ENCODE results near the gene SEMA3D. TPM values are rescaled to one million over a fixed set of nuclear protein-coding genes. Genes with fewer than 3 reads are reported as not detected.

Gene SEMA3D
- total and polyA plus RNA-seq, 4 donors = 0.53 to 49.0 (median 2.6) TPM

DNA sequence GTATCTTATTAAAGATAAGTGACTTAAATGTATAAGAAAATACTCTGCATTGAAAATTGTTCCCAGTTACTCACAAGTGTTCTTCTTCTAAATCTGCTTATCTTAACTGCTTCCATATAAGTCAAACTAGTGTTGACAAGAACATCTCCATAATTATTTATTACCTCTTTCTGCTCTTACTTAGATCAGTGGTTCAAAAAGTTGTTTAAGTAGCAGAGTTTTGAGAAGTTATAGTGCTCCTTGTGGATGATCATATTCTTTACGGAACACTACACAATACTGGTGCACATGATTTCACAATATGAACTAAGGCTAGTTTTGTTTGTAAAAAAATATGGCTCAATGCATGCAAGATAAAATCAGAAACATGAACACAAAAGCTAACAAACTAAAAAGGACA is 168.4 kb downstream of the SEMA3D start:
- ATAC-seq (ENCODE audit: insufficient read depth, low FRiP score) (no peak), DNase-seq (no peak)
- H3K4me3 ChIP-seq = no peak overlapping the region
- TF ChIP-seq, protein P1, sequence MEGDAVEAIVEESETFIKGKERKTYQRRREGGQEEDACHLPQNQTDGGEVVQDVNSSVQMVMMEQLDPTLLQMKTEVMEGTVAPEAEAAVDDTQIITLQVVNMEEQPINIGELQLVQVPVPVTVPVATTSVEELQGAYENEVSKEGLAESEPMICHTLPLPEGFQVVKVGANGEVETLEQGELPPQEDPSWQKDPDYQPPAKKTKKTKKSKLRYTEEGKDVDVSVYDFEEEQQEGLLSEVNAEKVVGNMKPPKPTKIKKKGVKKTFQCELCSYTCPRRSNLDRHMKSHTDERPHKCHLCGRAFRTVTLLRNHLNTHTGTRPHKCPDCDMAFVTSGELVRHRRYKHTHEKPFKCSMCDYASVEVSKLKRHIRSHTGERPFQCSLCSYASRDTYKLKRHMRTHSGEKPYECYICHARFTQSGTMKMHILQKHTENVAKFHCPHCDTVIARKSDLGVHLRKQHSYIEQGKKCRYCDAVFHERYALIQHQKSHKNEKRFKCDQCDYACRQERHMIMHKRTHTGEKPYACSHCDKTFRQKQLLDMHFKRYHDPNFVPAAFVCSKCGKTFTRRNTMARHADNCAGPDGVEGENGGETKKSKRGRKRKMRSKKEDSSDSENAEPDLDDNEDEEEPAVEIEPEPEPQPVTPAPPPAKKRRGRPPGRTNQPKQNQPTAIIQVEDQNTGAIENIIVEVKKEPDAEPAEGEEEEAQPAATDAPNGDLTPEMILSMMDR (IDR thresholded peaks at IDR 0.05; ENCODE audit: control extremely low read depth, extremely low read depth) = no peak
- no peak overlapping the region for H3K9ac ChIP-seq (ENCODE audit: insufficient read depth in 1 of 2, low read length in 2 of 2)
- no peak overlapping the region for H3K27ac ChIP-seq (ENCODE audit: low read depth in 1 of 2, low read length in 1 of 2)
- 74 to 82% methylated on average over 1 of the region's 1 CpG for WGBS, 2 donors
- no peaks in the 10 kb centered on the region for H3K9me3 ChIP-seq (ENCODE audit: control insufficient read depth in 4 of 4, insufficient read depth in 3 of 4, low read length in 3 of 4)
- no peaks in the 10 kb centered on the region for H3K27me3 ChIP-seq (ENCODE audit: control insufficient read depth in 3 of 3, insufficient read depth in 3 of 3, low read length in 2 of 3)
- peaks cover 0 to 7% (median 2%) of the 10 kb centered on the region in 4 donors for H3K36me3 ChIP-seq (ENCODE audit: control insufficient read depth in 4 of 4, insufficient read depth in 4 of 4, low read length in 4 of 4)
- peaks cover 0 to 3% (median 0%) of the 10 kb centered on the region in 5 donors for H3K4me1 ChIP-seq (ENCODE audit: control insufficient read depth in 5 of 5, insufficient read depth in 5 of 5, low read length in 5 of 5)

GRCh38 chr7:85016286-85016685 is 170.6 kb downstream of the SEMA3D start:
- Histone ChIP-seq H3K9me3 (ENCODE audit: control insufficient read depth in 4 of 4, insufficient read depth in 3 of 4, low read length in 3 of 4) (no peaks in the 10 kb centered on the region), H3K27me3 (ENCODE audit: control insufficient read depth in 3 of 3, insufficient read depth in 3 of 3, low read length in 2 of 3) (no peaks in the 10 kb centered on the region), H3K4me3 (no peak overlapping the region), H3K36me3 (ENCODE audit: control insufficient read depth in 4 of 4, insufficient read depth in 4 of 4, low read length in 4 of 4) (peaks cover 0 to 15% (median 6%) of the 10 kb centered on the region in 4 donors), H3K9ac (ENCODE audit: insufficient read depth in 1 of 2, low read length in 2 of 2) (no peak overlapping the region), H3K4me1 (ENCODE audit: control insufficient read depth in 5 of 5, insufficient read depth in 5 of 5, low read length in 5 of 5) (peaks cover 0 to 3% (median 0%) of the 10 kb centered on the region in 5 donors), H3K27ac (ENCODE audit: low read depth in 1 of 2, low read length in 1 of 2) (no peak overlapping the region)
- WGBS, 2 donors = 81 to 88% methylated on average over 1 of the region's 1 CpG
- DNase-seq (no peak), ATAC-seq (ENCODE audit: insufficient read depth, low FRiP score) (no peak)
- TF ChIP-seq, protein P1 (IDR thresholded peaks at IDR 0.05; ENCODE audit: control extremely low read depth, extremely low read depth) = no peak

- Histone ChIP-seq H3K27me3 (ENCODE audit: control insufficient read depth in 3 of 3, insufficient read depth in 3 of 3, low read length in 2 of 3) (no peaks in the 10 kb centered on the region), H3K4me3 (no peak overlapping the region), H3K36me3 (ENCODE audit: control insufficient read depth in 4 of 4, insufficient read depth in 4 of 4, low read length in 4 of 4) (peaks cover 0 to 22% (median 7%) of the 10 kb centered on the region in 4 donors), H3K9ac (ENCODE audit: insufficient read depth in 1 of 2, low read length in 2 of 2) (no peak overlapping the region), H3K9me3 (ENCODE audit: control insufficient read depth in 4 of 4, insufficient read depth in 3 of 4, low read length in 3 of 4) (no peaks in the 10 kb centered on the region), H3K27ac (ENCODE audit: low read depth in 1 of 2, low read length in 1 of 2) (no peak overlapping the region), H3K4me1 (ENCODE audit: control insufficient read depth in 5 of 5, insufficient read depth in 5 of 5, low read length in 5 of 5) (peaks cover 0 to 3% (median 0%) of the 10 kb centered on the region in 5 donors)
- TF ChIP-seq, protein P1 (IDR thresholded peaks at IDR 0.05; ENCODE audit: control extremely low read depth, extremely low read depth) = no peak
- peak in 2 of 3 donors; percentile 49 to 53 for DNase-seq
- WGBS, 2 donors = 86 to 88% methylated on average over 7 of the region's 7 CpGs
- no peak for ATAC-seq (ENCODE audit: insufficient read depth, low FRiP score)
Measured at GRCh38 chr7:85014936-85015660, 171.8 kb downstream of the SEMA3D start.
